ENCODE results near the gene KCNIP4.

KCNIP4 gene

GRCh38 chr4:20761382-20761781 is 1187.2 kb downstream of the KCNIP4 start:
- Histone ChIP-seq H3K4me1 (ENCODE audit: insufficient read depth, low read length, poor library complexity, severe bottlenecking) (no peaks in the 10 kb centered on the region), H3K4me2 (ENCODE audit: low read depth, low read length, poor library complexity, severe bottlenecking) (no peak overlapping the region), H3K4me3 (ENCODE audit: low read length, poor library complexity, severe bottlenecking) (no peak overlapping the region), H4K20me1 (ENCODE audit: insufficient read depth, low read length, poor library complexity, severe bottlenecking) (no peaks in the 10 kb centered on the region), H3K9me2 (replicated peaks; ENCODE audit: low read depth, low read length) (no peaks in the 10 kb centered on the region), H3K27me3 (ENCODE audit: insufficient read depth, low read length, poor library complexity, severe bottlenecking) (no peaks in the 10 kb centered on the region), H2AFZ (ENCODE audit: low read length) (no peak overlapping the region), H3K9me3 (ENCODE audit: insufficient read depth, low read depth, low read length) (no peaks in the 10 kb centered on the region), H3K9ac (ENCODE audit: low read depth, low read length, poor library complexity, severe bottlenecking) (no peak overlapping the region), H3K36me3 (ENCODE audit: insufficient read depth, low read length) (no peaks in the 10 kb centered on the region), H3F3A (ENCODE audit: low read depth) (no peaks in the 10 kb centered on the region), H3K79me2 (ENCODE audit: insufficient read depth, low read length) (no peaks in the 10 kb centered on the region)
- TF ChIP-seq EZH2phosphoT487 (IDR thresholded peaks at IDR 0.05; ENCODE audit: borderline replicate concordance) = no peak
- TF ChIP-seq, protein P1, sequence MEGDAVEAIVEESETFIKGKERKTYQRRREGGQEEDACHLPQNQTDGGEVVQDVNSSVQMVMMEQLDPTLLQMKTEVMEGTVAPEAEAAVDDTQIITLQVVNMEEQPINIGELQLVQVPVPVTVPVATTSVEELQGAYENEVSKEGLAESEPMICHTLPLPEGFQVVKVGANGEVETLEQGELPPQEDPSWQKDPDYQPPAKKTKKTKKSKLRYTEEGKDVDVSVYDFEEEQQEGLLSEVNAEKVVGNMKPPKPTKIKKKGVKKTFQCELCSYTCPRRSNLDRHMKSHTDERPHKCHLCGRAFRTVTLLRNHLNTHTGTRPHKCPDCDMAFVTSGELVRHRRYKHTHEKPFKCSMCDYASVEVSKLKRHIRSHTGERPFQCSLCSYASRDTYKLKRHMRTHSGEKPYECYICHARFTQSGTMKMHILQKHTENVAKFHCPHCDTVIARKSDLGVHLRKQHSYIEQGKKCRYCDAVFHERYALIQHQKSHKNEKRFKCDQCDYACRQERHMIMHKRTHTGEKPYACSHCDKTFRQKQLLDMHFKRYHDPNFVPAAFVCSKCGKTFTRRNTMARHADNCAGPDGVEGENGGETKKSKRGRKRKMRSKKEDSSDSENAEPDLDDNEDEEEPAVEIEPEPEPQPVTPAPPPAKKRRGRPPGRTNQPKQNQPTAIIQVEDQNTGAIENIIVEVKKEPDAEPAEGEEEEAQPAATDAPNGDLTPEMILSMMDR (conservative IDR thresholded peaks at IDR 0.05; ENCODE audit: low read length) = no peak

DNA sequence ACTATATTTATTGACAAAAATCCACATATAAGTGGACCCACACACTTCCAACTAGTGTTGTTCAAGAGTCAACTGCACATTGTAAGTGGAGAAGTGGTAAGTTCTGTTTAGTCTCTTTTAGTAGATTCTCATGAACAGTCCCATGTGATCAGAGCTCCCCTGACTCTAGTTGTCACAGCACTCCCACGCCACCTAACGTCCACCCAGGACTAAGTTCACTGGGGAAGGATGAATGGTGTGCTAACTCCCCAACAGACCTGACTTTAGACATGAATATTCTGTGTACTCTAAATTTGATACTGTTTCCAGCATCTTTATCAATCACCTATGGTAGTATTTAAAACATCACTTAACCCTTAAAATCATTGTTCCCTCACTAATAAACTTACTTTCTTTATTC is 1188.5 kb downstream of the KCNIP4 start:
- no peaks in the 10 kb centered on the region for H4K20me1 ChIP-seq (ENCODE audit: insufficient read depth, low read length, poor library complexity, severe bottlenecking)
- no peak overlapping the region for H3K4me3 ChIP-seq (ENCODE audit: low read length, poor library complexity, severe bottlenecking)
- TF ChIP-seq EZH2phosphoT487 (IDR thresholded peaks at IDR 0.05; ENCODE audit: borderline replicate concordance) = no peak
- TF ChIP-seq, protein P1 (conservative IDR thresholded peaks at IDR 0.05; ENCODE audit: low read length) = peak; percentile 39; the same call in 1 of the 2 replicates
- no peaks in the 10 kb centered on the region for H3K79me2 ChIP-seq (ENCODE audit: insufficient read depth, low read length)
- H3K27me3 ChIP-seq (ENCODE audit: insufficient read depth, low read length, poor library complexity, severe bottlenecking) = no peaks in the 10 kb centered on the region
- H3K36me3 ChIP-seq (ENCODE audit: insufficient read depth, low read length) = no peaks in the 10 kb centered on the region
- no peaks in the 10 kb centered on the region for H3K9me3 ChIP-seq (ENCODE audit: insufficient read depth, low read depth, low read length)
- no peaks in the 10 kb centered on the region for H3F3A ChIP-seq (ENCODE audit: low read depth)
- no peaks in the 10 kb centered on the region for H3K4me1 ChIP-seq (ENCODE audit: insufficient read depth, low read length, poor library complexity, severe bottlenecking)
- no peak overlapping the region for H3K9ac ChIP-seq (ENCODE audit: low read depth, low read length, poor library complexity, severe bottlenecking)
- no peak overlapping the region for H3K4me2 ChIP-seq (ENCODE audit: low read depth, low read length, poor library complexity, severe bottlenecking)
- no peaks in the 10 kb centered on the region for H3K9me2 ChIP-seq (replicated peaks; ENCODE audit: low read depth, low read length)
- H2AFZ ChIP-seq (ENCODE audit: low read length) = no peak overlapping the region

- no peaks in the 10 kb centered on the region for H3K9me3 ChIP-seq (ENCODE audit: insufficient read depth, low read depth, low read length)
- no peak overlapping the region for H3K4me2 ChIP-seq (ENCODE audit: low read depth, low read length, poor library complexity, severe bottlenecking)
- H3K9me2 ChIP-seq (replicated peaks; ENCODE audit: low read depth, low read length) = no peaks in the 10 kb centered on the region
- H4K20me1 ChIP-seq (ENCODE audit: insufficient read depth, low read length, poor library complexity, severe bottlenecking) = no peaks in the 10 kb centered on the region
- TF ChIP-seq, protein P1 (conservative IDR thresholded peaks at IDR 0.05; ENCODE audit: low read length) = no peak
- no peak for TF ChIP-seq EZH2phosphoT487 (IDR thresholded peaks at IDR 0.05; ENCODE audit: borderline replicate concordance)
- H3K79me2 ChIP-seq (ENCODE audit: insufficient read depth, low read length) = no peaks in the 10 kb centered on the region
- no peaks in the 10 kb centered on the region for H3K4me1 ChIP-seq (ENCODE audit: insufficient read depth, low read length, poor library complexity, severe bottlenecking)
- H3K36me3 ChIP-seq (ENCODE audit: insufficient read depth, low read length) = no peaks in the 10 kb centered on the region
- H3K4me3 ChIP-seq (ENCODE audit: low read length, poor library complexity, severe bottlenecking) = no peak overlapping the region
- H3K9ac ChIP-seq (ENCODE audit: low read depth, low read length, poor library complexity, severe bottlenecking) = no peak overlapping the region
- H3K27me3 ChIP-seq (ENCODE audit: insufficient read depth, low read length, poor library complexity, severe bottlenecking) = no peaks in the 10 kb centered on the region
- no peak overlapping the region for H2AFZ ChIP-seq (ENCODE audit: low read length)
- no peaks in the 10 kb centered on the region for H3F3A ChIP-seq (ENCODE audit: low read depth)
Measured at GRCh38 chr4:20754036-20754435, 1194.5 kb downstream of the KCNIP4 start.
